SK-N-SH (cell line): ENCODE measurements around the gene NBPF12.
"Not testable (repeated sequence)": the region's sequence is repeated elsewhere in the genome, so short reads cannot be mapped to it uniquely, and the experiment has no call there.

Experiments
- CTCF ChIP-seq: fragments of 200-600 bp; sonication (generic); IDR thresholded peaks from 2 replicates; pipeline ENCODE4 v1.6.1; 2017; ENCODE audit warnings: antibody characterized with exemption, mild to moderate bottlenecking, moderate library complexity
- MXI1 ChIP-seq: IDR thresholded peaks from 2 replicates; pipeline ENCODE4 v1.6.1; 2012; ENCODE audit warnings: mild to moderate bottlenecking, low read depth, low read length, improper control_type of control experiment
- TF ChIP-seq, protein P1 (sequence below): IDR thresholded peaks from 2 replicates; pipeline ENCODE4 v1.4.0; 2012; ENCODE audit warnings: low read depth

DNA sequence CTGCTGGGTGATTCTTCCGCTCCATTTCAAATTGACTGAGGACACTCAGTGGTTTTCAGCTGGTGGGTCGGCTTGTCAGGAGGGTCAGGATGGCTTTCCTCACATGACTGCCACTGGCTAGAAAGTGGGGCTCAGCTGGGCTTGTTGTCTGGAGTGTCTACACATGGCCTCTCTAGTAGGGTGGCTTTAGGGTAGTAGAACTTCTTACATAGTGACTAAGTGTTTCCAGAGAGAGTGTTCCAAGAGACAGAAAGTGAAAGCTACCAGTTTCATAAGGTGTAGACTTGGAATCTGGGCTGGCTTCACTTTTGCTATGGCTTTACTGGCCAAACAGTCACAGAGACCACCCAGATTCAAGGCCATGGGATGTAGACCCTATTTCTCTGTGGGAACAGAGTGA lies 11.7 kb upstream of the NBPF12 start:
- TF ChIP-seq MXI1, CTCF: not testable (repeated sequence)
- TF ChIP-seq, protein P1, sequence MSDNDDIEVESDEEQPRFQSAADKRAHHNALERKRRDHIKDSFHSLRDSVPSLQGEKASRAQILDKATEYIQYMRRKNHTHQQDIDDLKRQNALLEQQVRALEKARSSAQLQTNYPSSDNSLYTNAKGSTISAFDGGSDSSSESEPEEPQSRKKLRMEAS, result not testable (repeated sequence)
